Glutamatergic neuron (in vitro differentiated cells): ENCODE data around the gene NEB. TPM values are rescaled to one million over a fixed set of nuclear protein-coding genes. Genes with fewer than 3 reads are reported as not detected.

ENCODE experiments used
- DNase-seq: peaks from one replicate; pipeline ENCODE4 v3.0.0; 2022
- H3K27ac Mint-ChIP-seq: one replicate; pipeline ENCODE4 v1.8.0; 2020; ENCODE audit warnings: mild to moderate bottlenecking, mixed read lengths, inconsistent platforms; ENCODE audit not compliant: unreplicated experiment
- H3K27me3 Mint-ChIP-seq: one replicate; pipeline ENCODE4 v1.8.0; 2020; ENCODE audit warnings: mild to moderate bottlenecking, moderate library complexity, mixed read lengths, inconsistent platforms; ENCODE audit not compliant: unreplicated experiment
- H3K36me3 Mint-ChIP-seq: one replicate; pipeline ENCODE4 v1.8.0; 2020; ENCODE audit warnings: mild to moderate bottlenecking, mixed read lengths, inconsistent platforms; ENCODE audit not compliant: unreplicated experiment
- H3K4me1 Mint-ChIP-seq: one replicate; pipeline ENCODE4 v1.8.0; 2020; ENCODE audit warnings: mild to moderate bottlenecking, low read depth, mixed read lengths, inconsistent platforms; ENCODE audit not compliant: unreplicated experiment
- H3K4me3 Mint-ChIP-seq: one replicate; pipeline ENCODE4 v1.8.0; 2020; ENCODE audit warnings: mild to moderate bottlenecking, mixed read lengths, inconsistent platforms; ENCODE audit not compliant: unreplicated experiment
- H3K9me3 Mint-ChIP-seq: one replicate; pipeline ENCODE4 v1.8.0; 2020; ENCODE audit warnings: mild to moderate bottlenecking, moderate library complexity, mixed read lengths, inconsistent platforms; ENCODE audit not compliant: unreplicated experiment
- total RNA-seq: library from RNA; stranded (reverse); fragmentation: NEBNext Ultra II Directional; extraction: Animal tissue kit (Norgen Biotek cat#: 25700); gene quantifications from one replicate; pipeline ENCODE4 v1.2.1, GENCODE V29; 2021; ENCODE audit not compliant: unreplicated experiment
- TF ChIP-seq, protein P1 (sequence below): fragments of 200-600 bp; sonication (generic); IDR thresholded peaks from one replicate; pipeline ENCODE4 v1.5.0; 2021; ENCODE audit not compliant: partially characterized antibody, unreplicated experiment

NEB gene
- total RNA-seq, 1 donor from 2014 or later, result 0.59 TPM

DNA sequence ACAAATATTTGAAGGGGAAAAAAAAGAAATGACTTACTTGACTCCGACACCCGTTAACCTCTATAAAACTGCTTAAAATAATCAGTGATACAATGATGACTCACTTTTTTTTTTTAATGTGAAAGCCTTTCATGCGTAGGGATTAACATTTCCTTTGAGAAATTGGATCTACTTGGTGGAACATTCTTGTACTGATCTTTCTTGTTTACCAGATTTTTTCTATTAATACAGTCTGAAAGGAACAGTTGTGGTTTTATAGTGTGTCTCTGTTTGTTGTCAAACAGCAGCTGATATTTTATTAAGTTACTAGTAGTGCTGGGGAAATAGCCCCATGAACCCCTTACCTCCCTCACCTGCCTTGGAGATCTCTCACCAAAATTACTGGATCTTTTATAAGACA lies 40.2 kb upstream of the NEB start:
- Mint-ChIP-seq H3K27me3 (peaks cover 3% of the 10 kb centered on the region), H3K27ac (no peak overlapping the region), H3K36me3 (peaks cover 7% of the 10 kb centered on the region)

DNA sequence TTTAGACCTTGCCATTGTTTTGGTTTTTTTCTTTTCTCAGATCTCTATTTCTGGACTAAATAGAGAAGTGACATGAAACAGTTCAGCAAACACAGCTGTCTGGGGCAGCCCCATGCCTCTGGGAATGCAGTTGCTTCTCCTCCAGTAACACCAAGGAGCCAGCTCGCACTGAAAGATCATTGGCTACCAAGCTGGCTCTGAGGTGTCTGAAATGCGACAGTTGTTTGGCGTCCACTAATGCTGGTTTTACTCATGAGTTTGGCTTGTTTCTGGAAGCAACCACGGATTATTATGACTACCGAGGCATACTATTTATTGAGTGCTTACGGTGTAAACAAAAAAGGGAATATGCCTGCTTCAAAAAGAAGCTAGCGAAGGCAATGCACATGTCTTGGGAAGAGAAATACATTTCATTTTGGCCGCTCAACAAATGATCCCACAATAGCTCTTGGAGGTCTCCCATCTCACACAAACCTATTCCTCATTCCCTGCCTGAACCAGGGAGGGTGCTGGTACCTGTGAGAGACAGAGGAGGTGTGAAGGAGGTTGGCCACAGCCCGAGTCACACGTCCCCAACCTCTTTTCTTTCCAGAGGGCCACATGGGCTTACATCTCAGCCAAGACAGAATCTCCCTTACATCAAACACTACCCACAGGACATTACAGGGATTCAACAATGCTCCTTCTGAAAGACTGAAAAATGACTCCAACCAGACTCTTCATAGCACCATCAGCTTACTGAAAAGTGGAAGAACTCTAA lies 37.5 kb upstream of the NEB start:
- H3K27ac Mint-ChIP-seq, result no peak overlapping the region
- H3K4me3 Mint-ChIP-seq, result no peak overlapping the region
- no peaks in the 10 kb centered on the region for H3K4me1 Mint-ChIP-seq
- H3K36me3 Mint-ChIP-seq, result no peaks in the 10 kb centered on the region
- DNase-seq, result no peak
- peaks cover 3% of the 10 kb centered on the region for H3K27me3 Mint-ChIP-seq
- no peaks in the 10 kb centered on the region for H3K9me3 Mint-ChIP-seq
- TF ChIP-seq, protein P1, sequence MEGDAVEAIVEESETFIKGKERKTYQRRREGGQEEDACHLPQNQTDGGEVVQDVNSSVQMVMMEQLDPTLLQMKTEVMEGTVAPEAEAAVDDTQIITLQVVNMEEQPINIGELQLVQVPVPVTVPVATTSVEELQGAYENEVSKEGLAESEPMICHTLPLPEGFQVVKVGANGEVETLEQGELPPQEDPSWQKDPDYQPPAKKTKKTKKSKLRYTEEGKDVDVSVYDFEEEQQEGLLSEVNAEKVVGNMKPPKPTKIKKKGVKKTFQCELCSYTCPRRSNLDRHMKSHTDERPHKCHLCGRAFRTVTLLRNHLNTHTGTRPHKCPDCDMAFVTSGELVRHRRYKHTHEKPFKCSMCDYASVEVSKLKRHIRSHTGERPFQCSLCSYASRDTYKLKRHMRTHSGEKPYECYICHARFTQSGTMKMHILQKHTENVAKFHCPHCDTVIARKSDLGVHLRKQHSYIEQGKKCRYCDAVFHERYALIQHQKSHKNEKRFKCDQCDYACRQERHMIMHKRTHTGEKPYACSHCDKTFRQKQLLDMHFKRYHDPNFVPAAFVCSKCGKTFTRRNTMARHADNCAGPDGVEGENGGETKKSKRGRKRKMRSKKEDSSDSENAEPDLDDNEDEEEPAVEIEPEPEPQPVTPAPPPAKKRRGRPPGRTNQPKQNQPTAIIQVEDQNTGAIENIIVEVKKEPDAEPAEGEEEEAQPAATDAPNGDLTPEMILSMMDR, result no peak

More for the DNA sequence above, 40.2 kb upstream of the NEB start:
- no peaks in the 10 kb centered on the region for H3K9me3 Mint-ChIP-seq
- H3K4me1 Mint-ChIP-seq, result no peaks in the 10 kb centered on the region
- no peak overlapping the region for H3K4me3 Mint-ChIP-seq
- TF ChIP-seq, protein P1, result no peak
- DNase-seq, result no peak

DNA sequence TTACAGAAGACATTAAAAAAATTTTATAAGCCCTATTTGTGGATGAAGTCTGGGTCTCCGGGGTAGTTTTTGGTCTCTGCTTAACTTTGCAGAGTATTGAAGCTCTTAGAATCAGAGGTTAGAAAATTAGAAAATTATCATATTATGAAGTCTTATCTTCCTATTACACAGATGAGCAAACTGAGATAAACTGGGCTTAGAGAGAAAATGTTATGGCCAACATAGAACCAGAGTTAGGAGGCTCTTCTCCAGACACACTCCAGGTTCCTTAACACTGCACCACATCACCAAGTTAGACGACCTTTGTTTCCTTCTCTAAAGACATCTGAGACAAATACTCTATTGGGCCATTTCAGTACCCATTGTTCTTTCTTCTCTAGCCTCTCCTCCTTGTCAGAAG lies 36.7 kb upstream of the NEB start:
- TF ChIP-seq, protein P1, result no peak

DNA sequence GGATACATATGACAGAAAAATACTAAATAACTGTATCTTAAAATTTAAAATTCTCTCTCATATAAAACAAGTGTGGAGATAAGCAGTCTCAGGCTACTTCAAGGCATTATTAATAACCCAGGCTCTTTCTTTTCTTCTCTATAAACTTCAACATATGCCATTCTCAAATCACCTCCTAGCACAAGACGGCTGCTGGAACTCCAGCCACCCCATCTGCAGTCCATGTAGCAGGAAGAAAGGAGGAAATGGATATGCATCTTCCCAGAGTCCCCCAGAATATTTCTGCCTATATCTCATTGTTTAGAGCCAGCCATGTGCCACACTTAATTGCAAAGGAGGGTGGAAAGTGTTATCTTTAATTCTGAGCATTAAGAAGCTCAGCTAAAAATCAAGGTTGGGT lies 35.3 kb upstream of the NEB start:
- Mint-ChIP-seq H3K9me3 (peaks cover 2% of the 10 kb centered on the region), H3K27me3 (peaks cover 3% of the 10 kb centered on the region), H3K4me1 (peaks cover 14% of the 10 kb centered on the region), H3K36me3 (no peaks in the 10 kb centered on the region), H3K27ac (no peak overlapping the region), H3K4me3 (no peak overlapping the region)
- no peak for DNase-seq
- TF ChIP-seq, protein P1, result no peak

More for the DNA sequence above, 36.7 kb upstream of the NEB start:
- Mint-ChIP-seq H3K27ac (no peak overlapping the region), H3K4me3 (no peak overlapping the region), H3K4me1 (peaks cover 4% of the 10 kb centered on the region), H3K9me3 (no peaks in the 10 kb centered on the region), H3K27me3 (peaks cover 3% of the 10 kb centered on the region), H3K36me3 (no peaks in the 10 kb centered on the region)
- DNase-seq, result no peak

DNA sequence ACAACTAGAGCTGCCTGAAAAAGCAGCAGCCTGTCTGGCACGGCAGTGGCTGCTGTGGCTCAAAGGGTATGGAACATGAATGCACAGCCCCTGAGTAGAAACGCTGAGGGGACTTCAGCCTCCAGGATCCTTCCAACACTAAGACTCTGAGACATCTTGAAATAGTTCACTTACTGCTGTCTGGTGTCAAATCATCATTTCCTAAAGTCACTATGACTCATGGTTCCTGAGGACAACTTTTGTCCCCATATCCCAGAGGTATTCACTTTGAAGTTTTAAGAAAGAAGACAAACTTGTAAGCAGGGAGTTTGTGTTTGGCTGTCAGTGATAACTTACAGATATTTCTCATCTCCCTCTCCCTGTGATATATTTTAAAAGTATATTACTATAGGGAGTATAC lies 33.3 kb upstream of the NEB start:
- Mint-ChIP-seq H3K4me3 (no peak overlapping the region), H3K27ac (no peak overlapping the region), H3K27me3 (peaks cover 3% of the 10 kb centered on the region), H3K4me1 (peaks cover 34% of the 10 kb centered on the region), H3K36me3 (no peaks in the 10 kb centered on the region), H3K9me3 (peaks cover 2% of the 10 kb centered on the region)
- TF ChIP-seq, protein P1, result no peak
- no peak for DNase-seq
